ENCODE results near the gene MLPH.

DNA sequence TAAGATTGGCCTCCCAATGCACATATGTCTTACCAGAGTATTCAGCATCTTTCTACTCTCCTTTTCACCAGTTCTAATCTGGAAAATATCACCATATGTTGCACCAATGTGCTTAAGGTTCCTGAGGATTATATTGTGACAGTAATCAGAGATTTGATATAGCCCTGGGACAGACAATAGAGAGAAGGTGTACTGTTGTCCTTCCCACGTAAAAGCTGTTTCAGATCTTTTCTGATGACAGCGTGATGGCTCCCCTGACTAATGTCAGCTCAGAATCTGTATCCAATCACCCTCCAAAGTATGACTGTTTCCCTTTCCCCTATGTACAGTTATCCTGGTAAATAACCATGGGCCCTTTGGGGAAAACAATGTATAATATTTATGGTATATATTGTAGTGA lies 9.0 kb upstream of the MLPH start:
- TF ChIP-seq, protein P1, sequence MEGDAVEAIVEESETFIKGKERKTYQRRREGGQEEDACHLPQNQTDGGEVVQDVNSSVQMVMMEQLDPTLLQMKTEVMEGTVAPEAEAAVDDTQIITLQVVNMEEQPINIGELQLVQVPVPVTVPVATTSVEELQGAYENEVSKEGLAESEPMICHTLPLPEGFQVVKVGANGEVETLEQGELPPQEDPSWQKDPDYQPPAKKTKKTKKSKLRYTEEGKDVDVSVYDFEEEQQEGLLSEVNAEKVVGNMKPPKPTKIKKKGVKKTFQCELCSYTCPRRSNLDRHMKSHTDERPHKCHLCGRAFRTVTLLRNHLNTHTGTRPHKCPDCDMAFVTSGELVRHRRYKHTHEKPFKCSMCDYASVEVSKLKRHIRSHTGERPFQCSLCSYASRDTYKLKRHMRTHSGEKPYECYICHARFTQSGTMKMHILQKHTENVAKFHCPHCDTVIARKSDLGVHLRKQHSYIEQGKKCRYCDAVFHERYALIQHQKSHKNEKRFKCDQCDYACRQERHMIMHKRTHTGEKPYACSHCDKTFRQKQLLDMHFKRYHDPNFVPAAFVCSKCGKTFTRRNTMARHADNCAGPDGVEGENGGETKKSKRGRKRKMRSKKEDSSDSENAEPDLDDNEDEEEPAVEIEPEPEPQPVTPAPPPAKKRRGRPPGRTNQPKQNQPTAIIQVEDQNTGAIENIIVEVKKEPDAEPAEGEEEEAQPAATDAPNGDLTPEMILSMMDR (IDR thresholded peaks at IDR 0.05) = no peak
- TF ChIP-seq POLR2A (IDR thresholded peaks at IDR 0.05) = no peak
